ENCODE measurements around the gene SLC29A1.

DNA sequence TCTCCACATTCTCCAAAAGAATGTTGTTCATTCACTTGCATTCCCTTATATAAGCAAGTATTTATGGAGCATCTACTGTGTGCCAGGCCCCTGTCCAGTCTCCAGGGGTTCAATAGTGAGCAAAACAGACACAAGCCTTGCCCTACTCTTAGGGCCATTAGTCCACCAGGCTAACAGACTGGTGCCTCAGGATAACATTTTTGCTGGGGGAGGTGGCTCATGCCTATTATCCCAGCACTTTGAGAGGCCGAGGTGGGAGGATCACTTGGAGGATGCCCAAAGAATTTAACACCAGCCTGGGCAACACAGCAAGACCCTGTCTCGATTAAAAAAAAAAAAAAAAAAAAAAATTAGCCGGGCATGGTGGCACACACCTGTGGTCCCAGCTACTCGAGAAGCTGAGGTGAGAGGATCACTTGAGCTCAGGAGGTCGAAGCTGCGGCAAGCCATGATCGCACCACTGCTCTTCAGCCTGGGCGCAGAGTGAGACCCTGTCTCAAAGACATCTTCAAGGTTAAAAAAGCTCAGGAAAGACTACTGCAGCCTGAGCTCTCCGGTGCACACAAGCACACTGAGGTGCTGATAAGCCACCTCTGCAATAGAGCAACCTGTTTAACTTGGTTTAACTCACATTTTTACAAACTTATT is 44.8 kb upstream of the SLC29A1 start:
- TF ChIP-seq, protein P1, sequence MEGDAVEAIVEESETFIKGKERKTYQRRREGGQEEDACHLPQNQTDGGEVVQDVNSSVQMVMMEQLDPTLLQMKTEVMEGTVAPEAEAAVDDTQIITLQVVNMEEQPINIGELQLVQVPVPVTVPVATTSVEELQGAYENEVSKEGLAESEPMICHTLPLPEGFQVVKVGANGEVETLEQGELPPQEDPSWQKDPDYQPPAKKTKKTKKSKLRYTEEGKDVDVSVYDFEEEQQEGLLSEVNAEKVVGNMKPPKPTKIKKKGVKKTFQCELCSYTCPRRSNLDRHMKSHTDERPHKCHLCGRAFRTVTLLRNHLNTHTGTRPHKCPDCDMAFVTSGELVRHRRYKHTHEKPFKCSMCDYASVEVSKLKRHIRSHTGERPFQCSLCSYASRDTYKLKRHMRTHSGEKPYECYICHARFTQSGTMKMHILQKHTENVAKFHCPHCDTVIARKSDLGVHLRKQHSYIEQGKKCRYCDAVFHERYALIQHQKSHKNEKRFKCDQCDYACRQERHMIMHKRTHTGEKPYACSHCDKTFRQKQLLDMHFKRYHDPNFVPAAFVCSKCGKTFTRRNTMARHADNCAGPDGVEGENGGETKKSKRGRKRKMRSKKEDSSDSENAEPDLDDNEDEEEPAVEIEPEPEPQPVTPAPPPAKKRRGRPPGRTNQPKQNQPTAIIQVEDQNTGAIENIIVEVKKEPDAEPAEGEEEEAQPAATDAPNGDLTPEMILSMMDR (conservative IDR thresholded peaks at IDR 0.05; ENCODE audit: low read depth, low read length), result no peak
- no peak for TF ChIP-seq EZH2 (IDR thresholded peaks at IDR 0.05; ENCODE audit: borderline replicate concordance, low read depth, low read length, poor library complexity, severe bottlenecking)

All from A673 (cell line).